HG02970 (cell line): ENCODE measurements around the gene DAAM1.

Experiments
- ATAC-seq: cut with Tn5 transposase; IDR thresholded peaks from one replicate; pipeline ENCODE4 v1.9.1; 2021; ENCODE audit warnings: mild to moderate bottlenecking, moderate library complexity, moderate number of reproducible peaks; ENCODE audit not compliant: unreplicated experiment, low FRiP score

DAAM1 gene

GRCh38 chr14:59281609-59282377 is 93.3 kb downstream of the DAAM1 start:
- ATAC-seq: no peak

GRCh38 chr14:59282378-59282765 is 93.9 kb downstream of the DAAM1 start:
- no peak for ATAC-seq

GRCh38 chr14:59283361-59283760 is 94.9 kb downstream of the DAAM1 start:
- no peak for ATAC-seq

GRCh38 chr14:59284059-59284458 is 95.6 kb downstream of the DAAM1 start:
- ATAC-seq: no peak

- ATAC-seq: no peak
These were observed 103.6 kb downstream of the DAAM1 start for GRCh38 chr14:59292028-59292427.

- ATAC-seq: no peak
These were observed 104.6 kb downstream of the DAAM1 start for GRCh38 chr14:59292921-59293534.

- ATAC-seq: no peak
These were observed 105.6 kb downstream of the DAAM1 start for GRCh38 chr14:59293935-59294661.

- ATAC-seq: no peak
These were observed 106.2 kb downstream of the DAAM1 start for GRCh38 chr14:59294662-59294992.

- ATAC-seq: no peak
These were observed 107.5 kb downstream of the DAAM1 start for GRCh38 chr14:59295951-59296350.

GRCh38 chr14:59296508-59296907 is 108.0 kb downstream of the DAAM1 start:
- ATAC-seq: no peak

- no peak for ATAC-seq
These were observed 108.8 kb downstream of the DAAM1 start for GRCh38 chr14:59297071-59297776.

GRCh38 chr14:59299731-59300130 is 111.3 kb downstream of the DAAM1 start:
- ATAC-seq: no peak

GRCh38 chr14:59301354-59301753 is 112.9 kb downstream of the DAAM1 start:
- no peak for ATAC-seq

GRCh38 chr14:59302313-59302712 is 113.8 kb downstream of the DAAM1 start:
- ATAC-seq: no peak

GRCh38 chr14:59303216-59303615 is 114.7 kb downstream of the DAAM1 start:
- no peak for ATAC-seq

- no peak for ATAC-seq
These were observed 116.8 kb downstream of the DAAM1 start for GRCh38 chr14:59305231-59305630.

GRCh38 chr14:59305836-59306555 is 117.5 kb downstream of the DAAM1 start:
- ATAC-seq: no peak

GRCh38 chr14:59306775-59307174 is 118.3 kb downstream of the DAAM1 start:
- no peak for ATAC-seq

GRCh38 chr14:59308086-59308485 is 119.6 kb downstream of the DAAM1 start:
- ATAC-seq: no peak

GRCh38 chr14:59308673-59309072 is 120.2 kb downstream of the DAAM1 start:
- no peak for ATAC-seq
